H1 (cell line): ENCODE results near the gene NPSR1. TPM values are rescaled to one million over a fixed set of nuclear protein-coding genes. Genes with fewer than 3 reads are reported as not detected.

Experiments
- CTCF ChIA-PET: fragments of 300-600 bp; sonication (Branson Sonifier 250); formaldehyde crosslinking; loops from one replicate; lab custom pipeline; 2021; ENCODE audit not compliant: partially characterized antibody; lab: Charles Lee
- POLR2A ChIA-PET: fragments of 300-600 bp; sonication (Branson Sonifier 250); formaldehyde crosslinking; loops from one replicate; lab custom pipeline; 2021; ENCODE audit warnings: inconsistent platforms; ENCODE audit not compliant: partially characterized antibody; lab: Charles Lee
- DNase-seq, 2 experiments: peaks; one replicate each; pipeline versions ENCODE4 v3.0.0 to v3.0.0-alpha.2; 2010 to 2022; ENCODE audit warnings: low spot score in 2 of 2, low read depth in 1 of 2, mixed read lengths in 1 of 2
- FAIRE-seq: peaks from 2 replicates; lab custom pipeline; 2011; peaks lifted over from hg19 to GRCh38; lab: Jason Lieb, UNC
- H2AFZ ChIP-seq: 2 replicates; pipeline ENCODE4 v1.8.1; 2012; ENCODE audit warnings: low read length, inconsistent platforms
- H2AK5ac ChIP-seq: 2 replicates; pipeline ENCODE4 v1.6.1; 2013; ENCODE audit warnings: low read depth, low read length
- H2BK120ac ChIP-seq: replicated peaks from 2 replicates; pipeline ENCODE3; 2013; ENCODE audit warnings: low read depth, low read length, inconsistent platforms
- H2BK12ac ChIP-seq: 2 replicates; pipeline ENCODE4 v1.6.1; 2013; ENCODE audit warnings: low read depth, low read length
- H2BK15ac ChIP-seq: 2 replicates; pipeline ENCODE4 v1.6.1; 2013; ENCODE audit warnings: low read length
- H2BK20ac ChIP-seq: 2 replicates; pipeline ENCODE4 v1.6.1; 2013; ENCODE audit warnings: low read length
- H2BK5ac ChIP-seq: 2 replicates; pipeline ENCODE4 v1.6.1; 2013; ENCODE audit warnings: low read depth, low read length
- H3K14ac ChIP-seq: 2 replicates; pipeline ENCODE4 v1.6.1; 2013; ENCODE audit warnings: inconsistent platforms; ENCODE audit not compliant: insufficient read length
- H3K18ac ChIP-seq: 2 replicates; pipeline ENCODE4 v1.6.1; 2013; ENCODE audit warnings: low read length; ENCODE audit errors: extremely low read depth
- H3K23ac ChIP-seq: 2 replicates; pipeline ENCODE4 v1.6.1; 2013; ENCODE audit warnings: inconsistent platforms; ENCODE audit not compliant: insufficient read length
- H3K23me2 ChIP-seq: 2 replicates; pipeline ENCODE4 v1.6.1; 2013; ENCODE audit warnings: low read depth, low read length
- H3K27ac ChIP-seq: 2 replicates; pipeline ENCODE4 v1.6.1; 2011; ENCODE audit warnings: low read depth, low read length, inconsistent platforms
- H3K27me3 ChIP-seq, 4 experiments: replicated peaks in 1 of 4; 1 replicate in 1 of 4; 2 replicates in 3 of 4; pipeline versions ENCODE4 v1.6.1 to v1.8.1; 2011 to 2013; ENCODE audit warnings: low read length in 3 of 4, mild to moderate bottlenecking in 3 of 4, inconsistent platforms in 2 of 4, mixed read lengths in 2 of 4, moderate library complexity in 1 of 4; ENCODE audit not compliant: control insufficient read depth in 3 of 4, insufficient read depth in 3 of 4; ENCODE audit errors: extremely low read depth in 1 of 4
- H3K36me3 ChIP-seq, 4 experiments: 2 replicates each; pipeline versions ENCODE4 v1.6.1 to v1.8.1; 2011 to 2013; ENCODE audit warnings: mild to moderate bottlenecking in 4 of 4, low read length in 3 of 4, moderate library complexity in 2 of 4, control low read depth in 1 of 4, inconsistent platforms in 1 of 4; ENCODE audit not compliant: insufficient read depth in 4 of 4, control insufficient read depth in 2 of 4
- H3K4ac ChIP-seq: replicated peaks from 2 replicates; pipeline ENCODE3; 2013; ENCODE audit warnings: low read length, low read depth, mixed read lengths, inconsistent platforms; ENCODE audit not compliant: insufficient read length
- H3K4me1 ChIP-seq, 4 experiments: replicated peaks in 1 of 4; 1 replicate in 1 of 4; 2 replicates in 3 of 4; pipeline versions ENCODE4 v1.6.1 to v1.8.1; 2011 to 2013; ENCODE audit warnings: low read length in 3 of 4, inconsistent platforms in 2 of 4, mixed read lengths in 1 of 4; ENCODE audit not compliant: insufficient read depth in 4 of 4, control insufficient read depth in 3 of 4
- H3K4me2 ChIP-seq, 2 experiments: 2 replicates each; pipeline versions ENCODE4 v1.6.1 to v1.8.1; 2011 to 2013; ENCODE audit warnings: low read depth in 2 of 2, low read length in 2 of 2, control low read depth in 1 of 2, inconsistent platforms in 1 of 2, mild to moderate bottlenecking in 1 of 2; ENCODE audit not compliant: insufficient read depth in 1 of 2
- H3K4me3 ChIP-seq, 4 experiments: fragments of 200-600, 300-600 bp in 1 of 4; sonication (generic), shearing (Covaris generic), sonication (Bioruptor Twin) in 1 of 4; 2 replicates each; pipeline versions ENCODE4 v1.5.1 to v1.8.1; 2011 to 2016; ENCODE audit warnings: low read length in 4 of 4, low read depth in 3 of 4, control low read depth in 2 of 4, inconsistent platforms in 2 of 4, mild to moderate bottlenecking in 2 of 4, mixed read lengths in 1 of 4, moderate library complexity in 1 of 4; ENCODE audit not compliant: insufficient read depth in 2 of 4; ENCODE audit errors: extremely low read depth in 1 of 4
- H3K56ac ChIP-seq: replicated peaks from 2 replicates; pipeline ENCODE3; 2013; ENCODE audit warnings: low read depth, mild to moderate bottlenecking, mixed read lengths, low read length, inconsistent platforms; ENCODE audit not compliant: insufficient read length
- H3K79me1 ChIP-seq: 2 replicates; pipeline ENCODE4 v1.6.1; 2013; ENCODE audit warnings: low read depth, low read length, control low read depth
- H3K79me2 ChIP-seq, 2 experiments: 2 replicates each; pipeline versions ENCODE4 v1.6.1 to v1.8.1; 2012 to 2013; ENCODE audit warnings: low read length in 2 of 2, mild to moderate bottlenecking in 2 of 2, inconsistent platforms in 1 of 2; ENCODE audit not compliant: insufficient read depth in 2 of 2, control insufficient read depth in 1 of 2
- H3K9ac ChIP-seq, 4 experiments: replicated peaks in 1 of 4; 1 replicate in 1 of 4; 2 replicates in 3 of 4; pipeline versions ENCODE4 v1.6.1 to v1.8.1; 2011 to 2013; ENCODE audit warnings: low read depth in 3 of 4, low read length in 3 of 4, control low read depth in 2 of 4, mild to moderate bottlenecking in 2 of 4, moderate library complexity in 2 of 4, inconsistent platforms in 1 of 4; ENCODE audit errors: extremely low read depth in 1 of 4
- H3K9me3 ChIP-seq, 2 experiments: 2 replicates each; pipeline versions ENCODE4 v1.6.1 to v1.8.1; 2012 to 2013; ENCODE audit warnings: mild to moderate bottlenecking in 2 of 2, moderate library complexity in 2 of 2, control low read depth in 1 of 2, inconsistent platforms in 1 of 2, low read depth in 1 of 2, low read length in 1 of 2, mixed read lengths in 1 of 2; ENCODE audit not compliant: insufficient read depth in 2 of 2
- H4K20me1 ChIP-seq, 2 experiments: replicated peaks in 1 of 2; 2 replicates each; pipeline versions ENCODE3 to v1.8.1; 2011 to 2013; ENCODE audit warnings: inconsistent platforms in 2 of 2, low read length in 2 of 2, mild to moderate bottlenecking in 1 of 2; ENCODE audit not compliant: insufficient read depth in 2 of 2, control insufficient read depth in 1 of 2
- H4K5ac ChIP-seq: 2 replicates; pipeline ENCODE4 v1.6.1; 2013; ENCODE audit warnings: low read length, low read depth, mixed read lengths, inconsistent platforms; ENCODE audit not compliant: insufficient read length
- H4K8ac ChIP-seq: 2 replicates; pipeline ENCODE4 v1.8.0; 2013; ENCODE audit warnings: mild to moderate bottlenecking, moderate library complexity, low read length, inconsistent platforms; ENCODE audit not compliant: insufficient read depth; ENCODE audit errors: extremely low read depth
- H4K91ac ChIP-seq: replicated peaks from 2 replicates; pipeline ENCODE3; 2013; ENCODE audit warnings: low read length, mixed read lengths, inconsistent platforms; ENCODE audit not compliant: insufficient read length
- ATF3 ChIP-seq: IDR thresholded peaks from 2 replicates; pipeline ENCODE4 v1.6.1; 2011; ENCODE audit warnings: low read depth, mild to moderate bottlenecking, low read length; ENCODE audit not compliant: insufficient read depth
- EP300 ChIP-seq, 2 experiments: IDR thresholded peaks; 1 replicate in 1 of 2; 2 replicates in 1 of 2; pipeline ENCODE4 v1.6.1; 2011 to 2012; ENCODE audit warnings: low read depth in 2 of 2, low read length in 2 of 2, mild to moderate bottlenecking in 2 of 2, borderline replicate concordance in 1 of 2, inconsistent platforms in 1 of 2, moderate library complexity in 1 of 2
- GTF2F1 ChIP-seq: IDR thresholded peaks from 2 replicates; pipeline ENCODE4 v1.6.1; 2012; ENCODE audit warnings: low read depth, low read length, improper control_type of control experiment, borderline replicate concordance
- JUN ChIP-seq: IDR thresholded peaks from 2 replicates; pipeline ENCODE4 v1.6.1; 2011; ENCODE audit warnings: low read depth, mild to moderate bottlenecking, improper control_type of control experiment, low read length
- KDM1A ChIP-seq: fragments of 200-600, 300-600 bp; sonication (generic); IDR thresholded peaks from 2 replicates; pipeline ENCODE4 v1.7.1; 2016; ENCODE audit warnings: mild to moderate bottlenecking, low read length, borderline replicate concordance
- MAX ChIP-seq: IDR thresholded peaks from 2 replicates; pipeline ENCODE4 v1.6.1; 2012; ENCODE audit warnings: inconsistent platforms
- NANOG ChIP-seq: IDR thresholded peaks from 2 replicates; pipeline ENCODE4 v1.6.1; 2011; ENCODE audit warnings: low read length, low read depth, mild to moderate bottlenecking, inconsistent platforms; ENCODE audit not compliant: insufficient read depth, poor library complexity, severe bottlenecking
- RAD21 ChIP-seq, 2 experiments: IDR thresholded peaks in 1 of 2; conservative IDR thresholded peaks in 1 of 2; 2 replicates each; pipeline ENCODE4 v1.6.1; 2011; ENCODE audit warnings: low read depth in 2 of 2, low read length in 2 of 2, improper control_type of control experiment in 1 of 2, inconsistent platforms in 1 of 2, mild to moderate bottlenecking in 1 of 2, moderate library complexity in 1 of 2
- TCF12 ChIP-seq: IDR thresholded peaks from 2 replicates; pipeline ENCODE4 v1.6.1; 2011; ENCODE audit warnings: low read depth, mild to moderate bottlenecking, low read length
- YY1 ChIP-seq: IDR thresholded peaks from 2 replicates; pipeline ENCODE4 v1.6.1; 2011; ENCODE audit warnings: low read depth, mild to moderate bottlenecking, low read length
- WGBS, 2 experiments: shearing (Covaris generic) in 1 of 2; methylation state at CpG; one replicate each; pipeline versions ENCODE4 v1.1.6 to v1.1.7; 2013 to 2015; ENCODE audit warnings: low lambda C conversion rate in 2 of 2, mixed read lengths in 2 of 2, inconsistent platforms in 1 of 2, low coverage in 1 of 2, missing lambda C conversion rate in 1 of 2; ENCODE audit not compliant: insufficient replicate concordance in 2 of 2, insufficient coverage in 1 of 2, insufficient read length in 1 of 2; ENCODE audit errors: extremely low coverage in 1 of 2, missing lambda C conversion rate in 1 of 2; 5-methylcytosine and 5-hydroxymethylcytosine counted together
- polyA plus RNA-seq, 7 experiments: library from polyadenylated mRNA; depleted of rRNA in 3 of 7; stranded (reverse) in 5 of 7; unstranded in 2 of 7; fragments of >200 nt in 5 of 7; fragments of 200-250 nt in 2 of 7; gene quantifications; 1 replicate in 5 of 7; 2 replicates in 1 of 7; 4 replicates in 1 of 7; pipeline versions ENCODE4 v1.2.1 to v1.2.3, GENCODE V29; 2011 to 2013; ENCODE audit warnings: missing spikeins in 2 of 7, mixed read lengths in 2 of 7
- total RNA-seq: library from RNA; stranded (reverse); fragmentation: NEBNext Ultra II Directional; extraction: Animal tissue kit (Norgen Biotek cat#: 25700); gene quantifications from 2 replicates; pipeline ENCODE4 v1.2.1, GENCODE V29; 2021
- TF ChIP-seq, protein P1 (sequence below): IDR thresholded peaks from 2 replicates; pipeline ENCODE4 v1.6.1; 2012; ENCODE audit warnings: low read length, inconsistent platforms

Gene NPSR1
- total and polyA plus RNA-seq, 2 of the 8 experiments (the other 6 are each of a cell fraction or from before 2014, with no cell fraction given), result not detected

DNA sequence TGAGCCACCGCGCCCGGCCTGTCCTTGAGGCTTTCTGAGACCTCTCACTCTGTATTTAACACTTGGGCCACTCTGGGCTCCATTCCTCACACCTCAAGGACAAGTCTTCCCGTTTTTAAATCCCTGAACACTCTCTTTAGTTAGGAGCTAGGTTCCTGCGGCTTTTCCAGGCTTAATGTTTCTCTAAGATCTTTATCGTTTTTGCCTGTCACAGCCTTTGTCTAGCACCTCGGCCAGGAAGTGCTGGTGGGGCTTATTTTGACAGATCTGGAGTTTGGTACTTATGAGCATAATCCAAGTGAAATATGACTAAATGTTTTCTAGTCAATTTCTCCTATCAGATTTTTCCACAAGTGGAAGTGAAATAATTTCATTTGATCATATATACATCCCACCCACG lies 192.7 kb downstream of the NPSR1 start:
- H3K9me3 ChIP-seq, result no peaks in the 10 kb centered on the region
- H3K27me3 ChIP-seq, result no peaks in the 10 kb centered on the region
- no peak overlapping the region for H3K4ac ChIP-seq
- no peak overlapping the region for H4K8ac ChIP-seq
- H3K36me3 ChIP-seq, result no peaks in the 10 kb centered on the region
- no peak overlapping the region for H3K23ac ChIP-seq
- FAIRE-seq (no peak), DNase-seq (no peak)
- ChIA-PET CTCF (interaction anchor here (0.8 to 1.2 kb wide), 4 partner anchors 20 to 186 kb away, joined by 3 to 6 read pairs (median 3); partner anchors contain the start of gene DPY19L1), POLR2A (no interaction called here)
- no peak overlapping the region for H3K4me3 ChIP-seq
- no peak overlapping the region for H2AFZ ChIP-seq
- H3K9ac ChIP-seq, result no peak overlapping the region
- no peaks in the 10 kb centered on the region for H3K23me2 ChIP-seq
- H3K27ac ChIP-seq, result no peak overlapping the region
- H2BK15ac ChIP-seq, result no peak overlapping the region
- H4K20me1 ChIP-seq, result no peaks in the 10 kb centered on the region
- 92% methylated on average over 8 of the region's 8 CpGs; no CpG with 5 or more reads in 1 of the 2 experiments for WGBS, 2 experiments
- H3K4me1 ChIP-seq, result 0 out of 7 replicates have a peak, but pooled peaks cover 0 to 3% (median 0%) of the 10 kb centered on the region in 4 experiments
- H2BK20ac ChIP-seq, result no peak overlapping the region
- no peaks in the 10 kb centered on the region for H3K79me1 ChIP-seq
- no peak overlapping the region for H3K4me2 ChIP-seq
- no peak overlapping the region for H4K5ac ChIP-seq
- no peak overlapping the region for H3K14ac ChIP-seq
- H3K79me2 ChIP-seq, result no peaks in the 10 kb centered on the region
- H2AK5ac ChIP-seq, result no peak overlapping the region
- no peak overlapping the region for H4K91ac ChIP-seq
- H2BK120ac ChIP-seq, result no peak overlapping the region
- H2BK5ac ChIP-seq, result no peak overlapping the region
- no peak overlapping the region for H3K18ac ChIP-seq
- no peak overlapping the region for H3K56ac ChIP-seq
- H2BK12ac ChIP-seq, result no peak overlapping the region
- TF ChIP-seq GTF2F1 (no peak), JUN (no peak), RAD21 (IDR thresholded peaks at IDR 0.05 in 1 of 2, conservative IDR thresholded peaks at IDR 0.05 in 1 of 2; ENCODE audit: low read depth in 2 of 2, low read length in 2 of 2) (no peak), YY1 (no peak), KDM1A (no peak), EP300 (IDR thresholded peaks at IDR 0.05; ENCODE audit: borderline replicate concordance in 1 of 2, low read depth in 2 of 2, low read length in 2 of 2) (no peak), TCF12 (no peak), ATF3 (no peak), MAX (no peak), NANOG (no peak)
- TF ChIP-seq, protein P1, sequence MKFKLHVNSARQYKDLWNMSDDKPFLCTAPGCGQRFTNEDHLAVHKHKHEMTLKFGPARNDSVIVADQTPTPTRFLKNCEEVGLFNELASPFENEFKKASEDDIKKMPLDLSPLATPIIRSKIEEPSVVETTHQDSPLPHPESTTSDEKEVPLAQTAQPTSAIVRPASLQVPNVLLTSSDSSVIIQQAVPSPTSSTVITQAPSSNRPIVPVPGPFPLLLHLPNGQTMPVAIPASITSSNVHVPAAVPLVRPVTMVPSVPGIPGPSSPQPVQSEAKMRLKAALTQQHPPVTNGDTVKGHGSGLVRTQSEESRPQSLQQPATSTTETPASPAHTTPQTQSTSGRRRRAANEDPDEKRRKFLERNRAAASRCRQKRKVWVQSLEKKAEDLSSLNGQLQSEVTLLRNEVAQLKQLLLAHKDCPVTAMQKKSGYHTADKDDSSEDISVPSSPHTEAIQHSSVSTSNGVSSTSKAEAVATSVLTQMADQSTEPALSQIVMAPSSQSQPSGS, result no peak
